GM06990 (cell line): ENCODE results near the gene TNFRSF1A.

Source experiments
- DNase-seq: peaks from one replicate; pipeline ENCODE4 v3.0.0-alpha.2; 2011; ENCODE audit not compliant: insufficient read length; ENCODE audit errors: extremely low read depth
- H3K27me3 ChIP-seq: replicated peaks from 2 replicates; pipeline ENCODE4 v1.6.0; 2011; ENCODE audit warnings: low read length; ENCODE audit not compliant: control insufficient read depth, insufficient read depth
- H3K36me3 ChIP-seq: 2 replicates; pipeline ENCODE4 v1.5.1; 2011; ENCODE audit warnings: low read length; ENCODE audit not compliant: control insufficient read depth, insufficient read depth
- H3K4me3 ChIP-seq: replicated peaks from 2 replicates; pipeline ENCODE4 v1.5.1; 2011; ENCODE audit warnings: low read depth, mild to moderate bottlenecking, control low read depth, low read length
- TF ChIP-seq, protein P1 (sequence below): IDR thresholded peaks from 2 replicates; pipeline ENCODE4 v1.5.1; 2011; ENCODE audit warnings: low read length, control low read depth, mild to moderate bottlenecking, inconsistent platforms; ENCODE audit not compliant: insufficient read depth, poor library complexity, severe bottlenecking

Gene TNFRSF1A

DNA sequence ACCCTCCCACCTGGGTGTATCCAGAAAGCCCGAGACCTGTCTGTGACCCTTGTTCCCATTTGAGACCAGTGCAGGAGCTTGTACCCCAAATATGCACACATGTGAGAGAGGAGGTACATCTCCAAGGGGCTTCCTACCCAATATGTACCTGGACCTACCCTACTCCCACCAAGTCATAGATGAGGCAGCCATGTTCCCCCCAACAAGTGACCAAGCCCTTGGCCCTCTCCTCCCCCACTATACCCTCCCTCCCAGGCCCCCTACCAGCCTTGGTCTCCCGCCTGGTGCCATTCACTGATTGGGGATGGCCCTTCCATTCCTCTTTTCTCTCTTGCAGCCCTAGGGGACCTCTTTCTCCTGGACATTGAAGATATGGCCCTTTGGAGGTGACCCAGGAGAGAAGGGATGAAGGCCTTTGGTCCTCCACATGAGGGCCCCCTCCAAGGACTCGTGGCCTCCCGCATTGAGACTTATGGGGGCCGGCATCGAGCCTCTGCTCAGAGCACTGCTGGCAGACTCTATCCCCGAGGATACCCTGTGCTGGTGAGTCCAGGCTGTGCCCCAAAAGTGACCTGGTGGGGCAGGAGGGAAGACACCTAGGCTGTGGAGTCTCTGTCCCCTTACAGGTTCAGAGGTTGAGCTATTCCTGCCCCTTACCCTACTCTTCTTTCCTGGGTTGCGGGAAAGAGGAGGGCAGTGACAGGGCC, 29.9 kb downstream of the TNFRSF1A start:
- no peaks in the 10 kb centered on the region for H3K27me3 ChIP-seq
- no peak for DNase-seq
- no peak overlapping the region for H3K4me3 ChIP-seq
- H3K36me3 ChIP-seq = no peaks in the 10 kb centered on the region
- TF ChIP-seq, protein P1, sequence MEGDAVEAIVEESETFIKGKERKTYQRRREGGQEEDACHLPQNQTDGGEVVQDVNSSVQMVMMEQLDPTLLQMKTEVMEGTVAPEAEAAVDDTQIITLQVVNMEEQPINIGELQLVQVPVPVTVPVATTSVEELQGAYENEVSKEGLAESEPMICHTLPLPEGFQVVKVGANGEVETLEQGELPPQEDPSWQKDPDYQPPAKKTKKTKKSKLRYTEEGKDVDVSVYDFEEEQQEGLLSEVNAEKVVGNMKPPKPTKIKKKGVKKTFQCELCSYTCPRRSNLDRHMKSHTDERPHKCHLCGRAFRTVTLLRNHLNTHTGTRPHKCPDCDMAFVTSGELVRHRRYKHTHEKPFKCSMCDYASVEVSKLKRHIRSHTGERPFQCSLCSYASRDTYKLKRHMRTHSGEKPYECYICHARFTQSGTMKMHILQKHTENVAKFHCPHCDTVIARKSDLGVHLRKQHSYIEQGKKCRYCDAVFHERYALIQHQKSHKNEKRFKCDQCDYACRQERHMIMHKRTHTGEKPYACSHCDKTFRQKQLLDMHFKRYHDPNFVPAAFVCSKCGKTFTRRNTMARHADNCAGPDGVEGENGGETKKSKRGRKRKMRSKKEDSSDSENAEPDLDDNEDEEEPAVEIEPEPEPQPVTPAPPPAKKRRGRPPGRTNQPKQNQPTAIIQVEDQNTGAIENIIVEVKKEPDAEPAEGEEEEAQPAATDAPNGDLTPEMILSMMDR = no peak

DNA sequence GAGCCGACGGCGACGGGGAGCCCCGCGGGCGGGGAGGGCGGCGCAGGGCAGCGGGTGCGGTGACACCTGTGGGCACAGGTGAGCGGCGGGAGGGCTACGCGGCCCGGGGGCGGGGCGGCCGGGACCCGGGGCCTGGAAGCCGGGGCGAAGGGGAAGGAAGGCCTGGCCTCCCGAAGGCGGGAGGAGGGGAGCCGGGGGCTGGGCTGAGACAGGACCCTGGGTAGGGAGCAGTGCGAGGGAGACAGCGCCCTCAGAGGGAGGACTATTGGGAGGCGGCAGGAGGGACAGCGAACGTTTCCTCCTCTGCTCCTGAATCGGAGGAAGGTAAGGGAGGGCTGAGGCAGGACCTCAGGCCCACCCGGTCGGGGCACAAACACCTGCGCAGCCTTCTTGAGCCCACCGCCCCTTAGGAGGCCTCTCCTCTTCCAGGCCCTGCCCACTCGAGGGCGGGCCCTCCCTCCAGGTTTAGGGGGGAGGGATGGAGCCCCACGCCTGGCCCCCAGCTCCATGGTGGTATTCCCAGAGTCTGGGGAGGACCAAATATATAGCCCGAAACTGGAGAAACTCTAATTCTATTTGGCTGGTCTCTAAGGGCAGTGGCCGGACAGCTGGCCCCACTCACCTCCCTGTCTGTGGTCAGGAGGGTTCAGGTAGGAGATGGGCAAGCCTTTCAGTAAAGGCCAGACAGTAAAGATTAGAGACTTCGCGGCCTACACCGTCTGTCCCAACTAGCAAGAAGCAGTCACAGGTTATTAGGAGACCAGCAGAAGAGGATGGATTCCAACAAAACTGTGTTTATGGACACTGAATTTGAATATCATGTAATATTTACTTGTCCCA, 30.9 kb downstream of the TNFRSF1A start:
- Histone ChIP-seq H3K4me3 (no peak overlapping the region), H3K27me3 (no peaks in the 10 kb centered on the region), H3K36me3 (no peaks in the 10 kb centered on the region)
- DNase-seq = no peak
- TF ChIP-seq, protein P1 = no peak

- DNase-seq = no peak
- no peaks in the 10 kb centered on the region for H3K36me3 ChIP-seq
Observed at GRCh38 chr12:6307529-6307928, 34.3 kb downstream of the TNFRSF1A start.

GRCh38 chr12:6306599-6307220, 35.2 kb downstream of the TNFRSF1A start:
- TF ChIP-seq, protein P1 = no peak
- no peaks in the 10 kb centered on the region for H3K36me3 ChIP-seq
- H3K4me3 ChIP-seq = no peak overlapping the region
- no peak for DNase-seq
- no peaks in the 10 kb centered on the region for H3K27me3 ChIP-seq

More at GRCh38 chr12:6307529-6307928, 34.3 kb downstream of the TNFRSF1A start:
- Histone ChIP-seq H3K4me3 (no peak overlapping the region), H3K27me3 (no peaks in the 10 kb centered on the region)
- TF ChIP-seq, protein P1 = no peak

- H3K4me3 ChIP-seq = no peak overlapping the region
- H3K27me3 ChIP-seq = no peaks in the 10 kb centered on the region
- DNase-seq = no peak
- no peaks in the 10 kb centered on the region for H3K36me3 ChIP-seq
- TF ChIP-seq, protein P1 = no peak
Observed at GRCh38 chr12:6306151-6306550, 35.7 kb downstream of the TNFRSF1A start.
